Dermis microvascular lymphatic vessel endothelial cell (primary cell): Measurements from ENCODE around the gene USP36. TPM values are rescaled to one million over a fixed set of nuclear protein-coding genes. Genes with fewer than 3 reads are reported as not detected.
"Not testable (repeated sequence)": the region's sequence is repeated elsewhere in the genome, so short reads cannot be mapped to it uniquely, and the experiment has no call there.

Experiments used
- DNase-seq, 2 donors: peaks; one replicate each; pipeline versions ENCODE4 v3.0.0 to v3.0.0-alpha.2; 2010; ENCODE audit warnings: low read depth in 2 of 2
- total RNA-seq: library from RNA; depleted of rRNA; stranded (reverse); fragments of >200 nt; gene quantifications from 2 replicates; pipeline ENCODE4 v1.2.1, GENCODE V29; 2014

The USP36 gene
- total RNA-seq, 1 donor from 2014 or later: 7.8 TPM

- DNase-seq: peak in 1 of 2 donors; percentile 60
Measured at GRCh38 chr17:78771758-78772382, 68.7 kb downstream of the USP36 start.

DNA sequence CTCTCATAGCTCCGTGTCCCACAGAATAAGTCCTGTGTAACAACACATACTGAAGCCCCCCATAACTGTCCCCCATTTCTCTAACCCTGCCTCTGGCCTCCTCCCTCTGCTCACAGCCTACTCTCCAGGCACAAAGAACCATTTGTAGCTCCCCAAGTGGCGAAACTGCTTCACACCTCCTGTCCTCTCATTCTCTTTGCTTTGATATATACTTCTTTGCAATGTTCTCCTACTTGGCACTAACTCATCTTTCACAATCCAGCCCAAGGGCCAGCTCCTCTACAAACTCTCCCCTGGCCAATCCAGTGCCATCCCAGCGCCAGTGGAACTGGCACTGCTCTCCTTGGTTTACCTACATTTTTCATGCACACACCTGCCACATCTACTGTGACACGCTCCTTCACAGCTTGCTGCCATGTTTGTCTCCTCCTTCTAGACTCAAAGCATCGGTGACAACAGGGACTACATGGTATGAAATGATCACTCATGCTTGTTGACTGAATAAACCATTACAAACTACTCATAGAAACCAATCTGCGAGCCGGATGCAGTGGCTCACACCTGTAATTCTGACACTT, 71.3 kb downstream of the USP36 start:
- no peak for DNase-seq

DNA sequence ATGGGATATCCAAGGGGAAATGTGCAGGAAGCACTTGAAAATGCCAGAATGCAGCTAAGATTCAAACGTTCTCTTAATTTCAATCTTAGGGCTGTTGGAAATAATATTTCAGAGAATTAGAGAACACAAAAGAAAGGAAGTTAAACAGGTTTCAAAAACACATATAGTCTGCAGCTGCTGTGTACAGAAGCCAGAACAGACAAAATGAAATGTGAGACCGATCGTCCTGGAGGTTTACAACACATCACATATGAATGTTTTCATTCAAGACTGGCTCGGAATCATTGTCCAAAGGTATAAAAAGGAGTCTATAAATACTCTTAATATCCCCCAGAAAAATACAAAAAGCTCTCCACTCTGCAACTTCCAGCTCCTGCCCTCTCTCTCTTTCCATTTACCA, 72.8 kb downstream of the USP36 start:
- peak in 1 of 2 donors; percentile 59 for DNase-seq

DNA sequence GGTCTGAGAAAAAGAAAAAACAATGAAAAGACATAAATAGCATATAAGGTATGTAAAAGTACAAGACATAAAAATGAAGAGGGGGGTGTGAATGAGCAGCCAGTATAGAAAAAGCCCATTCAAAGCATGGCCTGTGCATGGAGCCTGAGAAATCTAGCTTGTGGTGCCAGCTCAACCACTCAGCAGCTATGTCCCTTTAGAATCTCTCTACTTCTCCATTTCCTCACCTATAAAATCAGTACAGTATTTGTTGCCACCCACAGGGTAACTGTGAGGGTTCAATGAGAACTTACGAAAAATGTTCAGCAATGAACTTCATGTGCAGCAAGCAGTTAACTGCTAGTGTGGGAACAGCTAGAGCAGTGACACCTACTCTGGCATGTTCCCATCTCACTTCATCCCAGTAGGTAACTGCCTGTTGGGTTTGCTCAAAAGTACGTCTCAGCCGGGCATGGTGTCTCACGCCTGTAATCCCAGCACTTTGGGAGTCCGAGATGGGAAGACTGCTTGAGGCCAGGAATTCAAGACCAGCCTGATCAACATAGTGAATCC, 73.8 kb downstream of the USP36 start:
- DNase-seq: no peak

DNA sequence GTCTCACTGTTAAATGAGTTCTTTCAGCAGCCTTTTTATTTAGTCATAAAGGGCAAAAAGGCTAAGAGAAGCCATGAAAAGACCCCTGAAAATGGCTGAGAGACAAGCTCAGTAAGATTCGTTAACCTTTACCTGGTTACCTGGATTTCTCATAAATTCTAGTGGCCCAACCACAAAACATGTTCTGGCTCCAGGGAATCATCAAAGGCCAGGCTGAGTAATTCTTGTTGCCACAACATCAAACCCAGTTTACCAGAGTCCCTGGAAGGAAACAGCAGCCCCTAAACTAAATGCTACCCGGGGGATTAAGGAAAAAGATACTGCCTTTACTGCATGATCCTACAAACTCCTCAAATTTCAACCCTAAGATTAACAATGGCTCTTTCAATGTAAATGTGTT, 74.4 kb downstream of the USP36 start:
- no peak for DNase-seq

DNA sequence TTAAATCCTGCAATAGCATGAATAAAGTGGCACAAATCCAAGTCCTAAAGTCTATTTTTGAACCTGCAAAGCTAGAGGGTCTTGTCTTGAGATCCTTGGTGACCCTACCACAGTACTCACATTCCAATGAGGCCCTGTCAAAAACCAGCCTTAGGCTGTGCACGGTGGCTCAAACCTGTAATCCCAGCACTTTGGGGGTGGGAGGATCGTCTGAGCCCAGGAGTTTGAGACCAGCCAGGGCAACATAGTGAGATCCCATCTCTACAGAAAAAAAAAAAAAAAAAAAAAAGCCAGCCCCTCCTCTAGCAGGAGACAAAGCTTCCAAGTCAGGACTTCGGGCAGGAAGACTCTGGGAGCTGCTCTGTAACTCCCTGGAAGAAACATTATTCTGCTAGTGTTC, 74.8 kb downstream of the USP36 start:
- no peak for DNase-seq

DNA sequence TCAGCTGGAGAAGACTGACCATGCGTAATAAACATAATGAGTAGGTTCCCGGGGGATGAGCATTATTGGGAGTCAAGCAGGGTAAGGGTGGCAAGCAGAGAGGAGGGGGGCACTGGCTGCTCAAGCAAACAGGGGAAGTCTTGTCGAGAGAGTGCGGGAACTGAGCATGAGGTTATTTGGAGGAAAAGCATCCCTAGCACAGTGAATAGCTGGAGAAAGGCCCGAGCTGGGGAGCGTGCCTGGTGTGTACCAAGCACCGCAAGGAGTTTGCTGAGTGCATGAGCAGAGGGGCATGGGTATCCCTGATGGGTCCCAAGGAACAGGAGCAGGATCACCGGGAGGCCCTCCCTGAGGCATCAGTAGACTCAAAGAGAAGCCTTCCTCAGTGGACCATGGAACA, 75.7 kb downstream of the USP36 start:
- no peak for DNase-seq

- no peak for DNase-seq
Measured at GRCh38 chr17:78763561-78763960, 77.1 kb downstream of the USP36 start.

DNA sequence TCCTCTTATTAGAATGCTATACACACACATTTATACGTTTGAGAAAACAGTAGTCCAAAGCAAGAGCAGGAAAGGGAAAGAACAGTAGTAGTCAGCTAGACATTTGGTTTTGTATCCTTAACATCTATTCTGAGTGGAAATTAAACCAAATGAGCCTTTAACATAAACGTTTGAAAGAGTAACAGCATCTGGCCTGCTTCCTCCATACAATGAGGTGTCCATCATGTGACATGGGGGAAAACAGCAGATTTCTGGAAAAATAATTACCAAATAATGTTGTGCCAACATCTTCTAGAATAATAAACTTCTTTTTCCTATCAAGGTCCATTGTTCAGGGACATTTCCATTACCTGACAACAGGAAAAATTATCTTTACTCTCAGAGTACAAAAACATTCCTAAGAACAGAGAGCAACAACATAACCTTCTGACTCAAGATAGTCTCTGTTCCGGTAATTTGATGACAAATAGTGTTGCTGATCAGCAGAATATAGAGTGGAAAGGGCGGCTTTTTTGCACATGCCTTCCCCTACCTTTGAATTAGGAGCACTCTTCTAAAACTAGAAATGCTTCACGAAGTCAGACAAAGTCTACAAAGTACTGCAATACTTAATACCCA, 78.7 kb downstream of the USP36 start:
- DNase-seq: peak in 1 of 2 donors; percentile 69

DNA sequence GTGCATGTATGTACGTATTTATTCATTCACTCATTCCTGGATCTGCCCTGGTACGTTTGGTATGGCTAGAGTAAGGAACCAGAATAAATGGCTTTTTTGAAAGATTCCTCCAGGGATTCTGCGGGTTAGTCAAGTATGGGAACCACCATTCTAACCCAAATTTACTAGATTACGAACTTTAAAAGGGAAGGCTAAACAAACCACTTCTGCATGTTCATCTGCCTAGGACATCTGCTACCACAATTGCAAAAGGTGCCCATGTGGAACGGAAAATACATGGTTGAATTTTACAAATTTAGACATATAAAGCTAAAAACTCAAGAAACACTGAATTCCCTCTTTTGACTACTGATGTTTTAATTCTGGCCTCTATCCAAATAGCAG, 80.7 kb downstream of the USP36 start:
- DNase-seq: no peak

DNA sequence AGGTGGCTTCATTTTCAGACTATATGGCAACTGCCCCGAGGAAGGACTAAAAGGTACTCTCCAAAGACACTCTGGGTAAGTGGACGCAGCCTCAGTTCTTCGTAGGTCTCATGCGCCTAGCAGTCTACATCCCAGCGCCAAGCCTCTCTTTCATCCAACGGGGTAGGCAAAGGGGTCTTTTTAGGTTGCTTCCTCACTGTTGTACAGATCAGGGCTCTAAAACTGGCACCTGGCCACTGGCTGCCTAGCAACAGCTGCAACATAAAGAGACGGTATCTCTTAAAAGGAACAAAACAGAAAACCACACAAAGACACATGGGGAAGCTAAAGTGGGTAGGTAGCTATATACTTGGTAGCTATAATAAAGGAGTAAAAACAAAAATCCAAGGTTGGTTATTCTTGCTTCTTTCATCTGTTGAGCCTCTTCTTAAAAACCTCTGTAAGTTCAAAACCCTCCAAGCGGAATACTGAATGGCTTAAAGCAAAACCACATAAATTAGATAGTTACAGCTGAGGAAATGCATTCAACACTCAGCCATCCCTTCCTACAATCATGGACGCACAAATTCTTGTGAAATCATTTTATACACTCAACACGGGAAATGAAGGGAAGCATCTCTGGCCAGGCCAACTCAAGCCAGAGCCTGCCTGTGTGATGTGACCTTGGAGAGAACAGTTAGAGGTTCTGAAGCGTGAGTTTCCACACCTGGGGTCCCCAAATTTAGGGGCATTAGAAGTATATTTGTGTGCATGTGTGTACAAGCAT, 81.2 kb downstream of the USP36 start:
- peak; percentile 70 to 71 for DNase-seq

DNA sequence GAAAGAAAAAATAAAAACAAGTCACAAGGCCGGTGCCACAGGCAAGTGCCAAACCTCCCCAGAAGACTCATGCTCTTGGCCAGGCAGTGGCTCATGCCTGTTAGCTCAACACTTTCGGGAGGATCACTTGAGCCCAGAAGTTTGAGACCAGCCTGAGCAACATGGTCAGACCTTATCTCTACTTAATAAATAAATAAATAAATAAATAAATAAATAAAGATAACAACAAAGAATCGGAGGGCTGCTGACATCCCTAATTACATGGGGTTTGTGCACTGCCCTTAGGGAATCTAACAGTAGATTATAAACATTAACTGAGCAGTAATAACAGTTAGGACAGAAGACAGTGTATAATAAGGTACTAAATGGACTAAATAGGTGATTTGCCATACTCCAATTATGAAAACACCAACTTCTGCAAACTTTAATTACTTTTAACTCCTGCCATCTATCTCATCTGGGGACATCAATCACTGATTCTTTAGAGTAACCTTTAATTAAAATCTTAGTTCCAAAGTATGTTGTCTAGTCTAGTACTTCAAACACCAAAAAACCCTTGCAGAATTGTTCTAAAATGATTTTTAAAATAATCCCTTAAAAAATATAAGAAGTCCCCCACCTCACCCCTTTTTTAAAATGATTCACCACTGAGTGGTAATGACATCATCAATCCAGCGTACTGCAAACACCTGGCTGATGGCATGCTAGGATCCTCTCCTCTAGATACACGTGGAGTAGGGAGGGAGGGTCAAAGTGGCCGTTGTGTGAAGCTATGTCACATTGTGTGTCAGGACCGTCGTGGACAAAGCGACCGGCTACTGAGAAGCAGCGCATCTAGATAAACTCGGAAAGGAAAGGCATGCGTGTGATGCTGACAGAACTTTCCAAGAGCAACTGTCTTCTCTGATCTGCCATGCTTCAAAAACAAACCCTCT, 87.0 kb downstream of the USP36 start:
- no peak for DNase-seq

GRCh38 chr17:78751447-78752161, 89.0 kb downstream of the USP36 start:
- DNase-seq: no peak

DNA sequence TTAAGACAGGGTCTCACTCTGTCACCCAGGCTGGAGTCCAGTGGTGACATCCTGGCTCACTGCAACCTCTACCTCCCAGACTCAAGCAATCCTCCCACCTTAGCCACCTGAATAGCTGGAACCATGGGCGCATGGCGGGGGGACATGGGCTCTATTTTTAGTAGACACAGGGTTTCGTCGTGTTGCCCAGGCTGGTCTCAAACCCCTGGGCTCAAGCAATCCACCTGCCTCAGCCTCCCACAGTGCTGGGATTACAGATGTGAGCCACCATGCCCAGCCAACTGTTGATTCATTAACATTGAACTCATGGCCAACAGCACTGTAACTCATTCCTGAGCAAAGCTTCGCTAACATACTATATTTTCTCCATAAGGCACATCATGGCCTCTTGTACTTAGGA, 89.6 kb downstream of the USP36 start:
- DNase-seq: not testable (repeated sequence)

- peak in 1 of 2 donors; percentile 45 for DNase-seq
Measured at GRCh38 chr17:78748730-78749317, 91.8 kb downstream of the USP36 start.

DNA sequence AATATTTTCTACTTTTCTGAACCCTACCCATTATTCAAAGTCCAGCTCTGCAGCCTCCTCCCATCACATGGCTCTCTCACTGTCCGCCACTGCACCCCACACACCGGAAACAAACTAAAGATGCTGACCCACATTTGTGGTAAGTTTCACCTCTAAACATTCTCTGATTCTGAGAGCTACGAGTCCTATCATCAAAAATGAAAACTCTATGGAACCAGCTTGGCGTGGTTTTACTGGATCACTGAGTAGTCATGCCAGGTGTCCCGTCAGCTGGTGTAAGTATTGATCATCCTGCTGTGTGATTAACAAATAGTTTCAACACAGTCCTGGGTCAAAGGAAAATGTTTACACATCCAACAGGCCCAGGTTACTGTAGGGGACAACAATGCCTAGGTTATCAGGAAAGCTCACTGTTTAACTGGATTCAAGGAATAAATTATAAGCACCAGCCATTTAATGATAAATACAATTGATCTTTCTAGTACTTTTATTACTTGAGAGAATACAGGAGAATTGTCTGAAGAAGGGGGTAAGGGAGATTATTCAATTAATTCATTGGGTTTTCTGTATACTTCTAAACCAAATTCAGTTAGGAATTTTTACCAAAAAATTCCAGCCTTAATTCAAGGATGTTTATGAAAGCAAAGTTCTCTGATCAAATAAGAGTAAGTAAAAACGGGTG, 92.4 kb downstream of the USP36 start:
- DNase-seq: no peak

DNA sequence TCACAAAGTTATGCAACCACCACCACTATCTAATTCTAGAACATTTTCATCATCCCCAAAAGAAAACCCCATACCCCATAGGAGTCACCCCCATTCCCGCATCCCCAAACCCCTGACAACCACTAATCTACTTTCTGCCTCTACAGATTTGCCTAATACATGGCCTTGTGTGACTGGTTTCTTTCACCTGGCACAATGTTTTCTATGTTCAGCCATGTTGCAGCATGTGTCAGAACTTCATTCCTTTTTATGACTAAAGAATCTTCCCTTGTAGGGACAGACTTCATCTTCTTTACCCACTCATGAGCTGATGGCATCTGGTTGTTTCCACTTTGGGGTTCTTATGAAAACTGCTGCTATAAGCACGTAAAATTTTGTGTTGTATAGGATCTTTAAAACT, 93.1 kb downstream of the USP36 start:
- DNase-seq: no peak

DNA sequence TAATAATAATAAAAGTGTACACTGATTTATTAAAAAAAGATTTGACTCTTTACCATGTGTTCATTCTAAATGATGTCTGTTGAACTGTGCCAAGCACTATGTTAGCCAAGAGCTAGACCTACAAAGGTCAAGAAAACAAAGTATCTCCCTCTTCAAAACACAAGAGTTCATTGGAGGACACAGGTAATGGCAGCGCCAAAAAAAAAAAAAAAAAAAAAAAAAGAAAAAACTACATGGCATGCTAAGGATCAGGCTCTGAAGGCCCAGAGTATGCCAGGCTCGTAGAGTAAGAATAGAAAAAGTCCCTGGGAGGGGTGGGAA, 93.7 kb downstream of the USP36 start:
- no peak for DNase-seq

- no peak for DNase-seq
Measured at GRCh38 chr17:78746263-78746948, 94.2 kb downstream of the USP36 start.
